ENCODE data around the gene TRMO.

GRCh38 chr9:97866848-97867247 is 55.5 kb downstream of the TRMO start:
- TF ChIP-seq CTCF (IDR thresholded peaks at IDR 0.05) (no peak), POLR2A (IDR thresholded peaks at IDR 0.05) (no peak), POLR2AphosphoS5 (IDR thresholded peaks at IDR 0.05) (no peak), EP300 (IDR thresholded peaks at IDR 0.05) (no peak)
